Right lobe of liver (tissue), 6 donors: ENCODE results near the gene TENM4. TPM values are rescaled to one million over a fixed set of nuclear protein-coding genes. Genes with fewer than 3 reads are reported as not detected.

Experiments
- ATAC-seq, 4 donors: fragments of 200-7000 bp; cut with Tn5 transposase; one replicate each; pipeline ENCODE4 v1.9.1; 2020; ENCODE audit warnings: mild to moderate bottlenecking in 4 of 4, moderate library complexity in 4 of 4
- DNase-seq, 3 donors: peaks; one replicate each; pipeline ENCODE4 v3.0.0-alpha.2; 2020
- H3K27ac ChIP-seq, 3 donors: fragments of 200-600 bp; one replicate each; pipeline ENCODE4 v1.8.0; 2022
- H3K27me3 ChIP-seq, 2 donors: fragments of 200-600 bp; one replicate each; pipeline ENCODE4 v1.8.0; 2022
- H3K36me3 ChIP-seq, 4 donors: fragments of 200-600 bp; sonication (generic) in 1 of 4; one replicate each; pipeline versions ENCODE4 v1.5.1 to v1.8.0; 2017 to 2022; ENCODE audit warnings: control low read depth in 1 of 4
- H3K4me1 ChIP-seq, 4 donors: fragments of 200-600 bp; sonication (generic) in 1 of 4; one replicate each; pipeline versions ENCODE4 v1.5.1 to v1.8.0; 2017 to 2022; ENCODE audit warnings: control low read depth in 1 of 4
- H3K4me3 ChIP-seq, 3 donors: fragments of 200-600 bp; one replicate each; pipeline ENCODE4 v1.8.0; 2022
- H3K9me3 ChIP-seq, 4 donors: fragments of 200-600 bp; sonication (generic) in 1 of 4; one replicate each; pipeline versions ENCODE4 v1.5.1 to v1.8.0; 2017 to 2022; ENCODE audit warnings: control low read depth in 1 of 4
- CTCF ChIP-seq, 4 donors: fragments of 200-600 bp in 3 of 4; fragments of 450-650 bp in 1 of 4; IDR thresholded peaks; one replicate each; pipeline versions ENCODE4 v1.5.1 to v1.8.0; 2016 to 2022; ENCODE audit warnings: antibody characterized with exemption in 4 of 4, mild to moderate bottlenecking in 2 of 4
- POLR2A ChIP-seq: fragments of 450-650 bp; IDR thresholded peaks from one replicate; pipeline ENCODE4 v1.6.1; 2017; ENCODE audit warnings: antibody characterized with exemption, mild to moderate bottlenecking
- WGBS: methylation state at CpG from one replicate; pipeline ENCODE4 v1.1.6; 2018; ENCODE audit warnings: low coverage, low lambda C conversion rate; ENCODE audit not compliant: insufficient coverage; ENCODE audit errors: missing lambda C conversion rate; 5-methylcytosine and 5-hydroxymethylcytosine counted together
- intact Hi-C, 2 donors: fragments of 100-400 bp; cut with DNase I; formaldehyde crosslinking; loops; one replicate each; pipeline versions ENCODE4 v1.11.2 to v1.14.1; 2022
- total RNA-seq, 6 experiments: library from RNA; depleted of rRNA in 2 of 6; stranded (reverse); fragments of >200 nt in 2 of 6; fragmentation: NEBNext Ultra II Directional in 3 of 6; extraction: Animal tissue kit (Norgen Biotek cat#: 25700) in 3 of 6; gene quantifications; one replicate each; pipeline versions ENCODE4 v1.1.0 to v1.2.4, GENCODE V29; 2016 to 2023
- donor health status: DM: no; HTN: yes; CAD: no.
- donor health status: DM: no; HTN: no; CAD: no.
- donor health status: DM: no; HTN: no; CAD: no.
- donor health status: DM: no; HTN: yes; CAD: no.
- donor health status: DM: no; HTN: yes; CAD: no.

TENM4 gene
- total RNA-seq, 6 experiments from 2014 or later = 0.04 to 0.58 (median 0.14) TPM; not detected in 2

- ATAC-seq (no peak), DNase-seq (no peak)
- Histone ChIP-seq H3K4me1 (no peaks in the 10 kb centered on the region), H3K27ac (no peak overlapping the region), H3K36me3 (no peaks in the 10 kb centered on the region), H3K27me3 (no peaks in the 10 kb centered on the region), H3K4me3 (no peak overlapping the region), H3K9me3 (no peaks in the 10 kb centered on the region)
- intact Hi-C loops = no loop called here
- no peak for TF ChIP-seq CTCF (IDR thresholded peaks at IDR 0.05)
- no peak for TF ChIP-seq POLR2A
- 47% methylated on average over 3 of the region's 4 CpGs for WGBS
Measured at GRCh38 chr11:78935398-78936068, 505.3 kb downstream of the TENM4 start.

DNA sequence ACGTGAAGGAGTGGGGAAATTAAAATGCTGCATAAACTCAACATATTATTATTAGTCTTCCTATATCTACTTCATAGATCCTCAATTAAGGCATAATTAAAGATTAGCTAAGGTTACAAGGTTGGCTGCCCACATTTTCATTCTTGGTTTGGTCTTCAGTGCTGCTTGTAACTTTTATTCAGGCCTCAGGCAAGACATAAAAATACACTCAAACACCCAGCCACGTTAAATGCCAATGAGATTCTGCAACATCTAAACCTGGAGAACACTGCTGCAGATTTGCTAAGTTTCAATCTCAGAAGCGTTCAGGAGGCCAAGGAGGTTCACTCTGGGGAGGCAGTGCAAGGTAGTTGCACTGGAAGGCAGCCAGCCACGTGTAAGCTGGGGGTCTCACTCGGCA is 507.5 kb downstream of the TENM4 start:
- intact Hi-C loops = no loop called here
- no peak for DNase-seq
- no peak for ATAC-seq
- TF ChIP-seq CTCF (IDR thresholded peaks at IDR 0.05) = no peak
- TF ChIP-seq POLR2A = no peak
- WGBS = 72% methylated on average over 3 of the region's 5 CpGs
- no peaks in the 10 kb centered on the region for H3K36me3 ChIP-seq
- no peak overlapping the region for H3K4me3 ChIP-seq
- no peaks in the 10 kb centered on the region for H3K9me3 ChIP-seq
- no peaks in the 10 kb centered on the region for H3K27me3 ChIP-seq
- H3K27ac ChIP-seq = no peak overlapping the region
- H3K4me1 ChIP-seq = no peaks in the 10 kb centered on the region

DNA sequence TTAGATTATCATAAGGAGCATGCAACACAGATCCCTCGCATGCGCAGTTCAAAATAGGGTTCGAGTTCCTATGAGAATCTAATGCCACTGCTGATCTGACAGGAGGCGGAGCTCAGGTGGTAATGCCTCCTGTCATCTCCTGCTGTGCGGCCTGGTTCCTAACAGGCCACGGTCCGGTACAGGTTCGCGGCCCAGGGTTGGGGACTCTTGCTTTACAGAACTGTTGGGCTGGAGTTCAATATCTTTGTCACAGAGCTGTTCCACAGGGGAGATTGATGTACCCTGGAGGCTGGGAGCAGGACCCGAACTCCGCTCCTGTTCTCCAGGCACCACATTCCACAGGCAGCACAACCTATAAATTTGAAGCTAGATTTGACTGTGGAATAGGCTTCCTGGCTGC is 508.1 kb downstream of the TENM4 start:
- 90% methylated on average over 2 of the region's 11 CpGs for WGBS
- Histone ChIP-seq H3K27ac (no peak overlapping the region), H3K36me3 (no peaks in the 10 kb centered on the region), H3K27me3 (no peaks in the 10 kb centered on the region), H3K4me1 (no peaks in the 10 kb centered on the region), H3K4me3 (no peak overlapping the region), H3K9me3 (no peaks in the 10 kb centered on the region)
- TF ChIP-seq POLR2A (no peak), CTCF (IDR thresholded peaks at IDR 0.05) (no peak)
- DNase-seq = no peak
- intact Hi-C loops = no loop called here
- ATAC-seq = no peak

DNA sequence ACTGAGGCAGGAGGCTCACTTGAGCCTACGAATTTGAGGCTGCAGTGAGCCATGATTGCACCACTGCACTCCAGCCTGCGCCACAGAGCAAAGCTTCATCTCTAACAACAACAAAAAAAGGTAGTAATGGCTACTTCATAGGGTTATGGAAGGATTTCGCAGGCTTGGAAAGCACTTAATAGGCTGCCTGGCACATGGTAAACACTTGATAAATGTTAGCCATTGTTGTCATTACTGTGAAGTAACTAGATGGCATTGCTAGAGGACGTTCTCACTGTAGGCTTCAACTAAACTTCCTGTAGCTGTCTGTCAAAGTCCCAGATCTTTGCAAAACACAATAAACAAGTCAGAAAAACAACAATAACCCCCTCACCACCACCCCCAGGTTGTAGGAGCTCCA is 508.9 kb downstream of the TENM4 start:
- Histone ChIP-seq H3K27ac (no peak overlapping the region), H3K4me1 (no peaks in the 10 kb centered on the region), H3K27me3 (no peaks in the 10 kb centered on the region), H3K4me3 (no peak overlapping the region), H3K9me3 (no peaks in the 10 kb centered on the region), H3K36me3 (no peaks in the 10 kb centered on the region)
- intact Hi-C loops = no loop called here
- no peak for TF ChIP-seq POLR2A
- no peak for TF ChIP-seq CTCF (IDR thresholded peaks at IDR 0.05)
- DNase-seq = no peak
- WGBS = 84% methylated on average over 4 of the region's 4 CpGs
- no peak for ATAC-seq
